Nephron progenitor cell (in vitro differentiated cells): ENCODE measurements around the gene RBMS3.

ENCODE experiments used
- DNase-seq: peaks from one replicate; pipeline ENCODE4 v3.0.0; 2021
- H3K27ac Mint-ChIP-seq: 2 replicates; pipeline ENCODE4 v1.8.0; 2021; ENCODE audit warnings: mild to moderate bottlenecking, moderate library complexity, mixed read lengths
- H3K27me3 Mint-ChIP-seq: 2 replicates; pipeline ENCODE4 v1.8.0; 2021; ENCODE audit warnings: mild to moderate bottlenecking, low read depth, mixed read lengths; ENCODE audit not compliant: poor library complexity
- H3K36me3 Mint-ChIP-seq: 2 replicates; pipeline ENCODE4 v1.8.0; 2021; ENCODE audit warnings: low read depth, mixed read lengths
- H3K4me1 Mint-ChIP-seq: 2 replicates; pipeline ENCODE4 v1.8.0; 2021; ENCODE audit warnings: mixed read lengths
- H3K4me3 Mint-ChIP-seq: 2 replicates; pipeline ENCODE4 v1.8.0; 2021; ENCODE audit warnings: mild to moderate bottlenecking, moderate library complexity, mixed read lengths
- H3K9me3 Mint-ChIP-seq: 2 replicates; pipeline ENCODE4 v1.8.0; 2021; ENCODE audit warnings: mild to moderate bottlenecking, moderate library complexity, mixed read lengths
- TF ChIP-seq, protein P1 (sequence below): fragments of 200-600 bp; sonication (generic); IDR thresholded peaks from 2 replicates; pipeline ENCODE4 v1.5.0; 2021; ENCODE audit warnings: antibody characterized with exemption

The RBMS3 gene

DNA sequence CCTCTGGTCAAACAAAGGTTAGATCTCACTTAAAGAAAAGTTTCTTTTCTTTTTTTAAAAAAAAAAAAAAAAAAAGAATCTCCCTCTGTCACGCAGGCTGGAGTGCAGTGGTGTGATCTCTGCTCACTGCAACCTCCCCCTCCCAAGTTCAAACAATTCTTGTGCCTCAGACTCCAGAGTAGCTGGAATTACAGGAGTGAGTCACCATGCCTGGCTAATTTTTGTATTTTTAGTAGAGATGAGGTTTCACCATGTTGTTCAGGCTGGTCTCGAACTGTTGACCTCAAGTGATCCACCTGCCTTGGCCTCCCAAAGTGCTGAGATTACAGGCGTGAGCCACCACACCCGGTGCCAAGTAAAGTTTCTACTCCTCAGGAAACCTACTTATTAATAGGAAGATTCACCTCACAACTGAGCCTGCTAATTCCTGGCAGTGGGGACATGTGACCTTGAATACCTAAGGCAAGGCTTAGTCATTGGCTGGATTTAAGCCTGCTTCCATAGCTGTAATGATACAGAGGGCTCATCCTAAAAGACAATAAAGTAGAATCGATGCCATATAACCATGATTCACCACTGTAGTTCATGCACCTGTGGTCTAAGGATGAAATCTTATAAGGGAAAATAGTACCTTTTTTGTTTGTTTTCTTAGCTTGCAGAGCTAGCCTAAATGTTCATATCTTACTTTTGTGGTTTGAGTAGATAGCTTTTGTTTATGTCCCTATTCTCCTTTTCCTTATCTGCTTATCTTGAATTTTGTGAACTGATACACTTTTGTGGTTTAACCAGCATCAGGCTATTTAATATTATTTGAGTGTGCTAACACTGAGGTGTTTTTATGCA, 24.8 kb upstream of the RBMS3 start:
- Mint-ChIP-seq H3K4me1 (peaks cover 10% of the 10 kb centered on the region), H3K36me3 (no peaks in the 10 kb centered on the region), H3K27ac (no peak overlapping the region), H3K9me3 (no peaks in the 10 kb centered on the region), H3K27me3 (no peaks in the 10 kb centered on the region), H3K4me3 (no peak overlapping the region)
- TF ChIP-seq, protein P1, sequence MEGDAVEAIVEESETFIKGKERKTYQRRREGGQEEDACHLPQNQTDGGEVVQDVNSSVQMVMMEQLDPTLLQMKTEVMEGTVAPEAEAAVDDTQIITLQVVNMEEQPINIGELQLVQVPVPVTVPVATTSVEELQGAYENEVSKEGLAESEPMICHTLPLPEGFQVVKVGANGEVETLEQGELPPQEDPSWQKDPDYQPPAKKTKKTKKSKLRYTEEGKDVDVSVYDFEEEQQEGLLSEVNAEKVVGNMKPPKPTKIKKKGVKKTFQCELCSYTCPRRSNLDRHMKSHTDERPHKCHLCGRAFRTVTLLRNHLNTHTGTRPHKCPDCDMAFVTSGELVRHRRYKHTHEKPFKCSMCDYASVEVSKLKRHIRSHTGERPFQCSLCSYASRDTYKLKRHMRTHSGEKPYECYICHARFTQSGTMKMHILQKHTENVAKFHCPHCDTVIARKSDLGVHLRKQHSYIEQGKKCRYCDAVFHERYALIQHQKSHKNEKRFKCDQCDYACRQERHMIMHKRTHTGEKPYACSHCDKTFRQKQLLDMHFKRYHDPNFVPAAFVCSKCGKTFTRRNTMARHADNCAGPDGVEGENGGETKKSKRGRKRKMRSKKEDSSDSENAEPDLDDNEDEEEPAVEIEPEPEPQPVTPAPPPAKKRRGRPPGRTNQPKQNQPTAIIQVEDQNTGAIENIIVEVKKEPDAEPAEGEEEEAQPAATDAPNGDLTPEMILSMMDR, result no peak
- DNase-seq, result no peak

DNA sequence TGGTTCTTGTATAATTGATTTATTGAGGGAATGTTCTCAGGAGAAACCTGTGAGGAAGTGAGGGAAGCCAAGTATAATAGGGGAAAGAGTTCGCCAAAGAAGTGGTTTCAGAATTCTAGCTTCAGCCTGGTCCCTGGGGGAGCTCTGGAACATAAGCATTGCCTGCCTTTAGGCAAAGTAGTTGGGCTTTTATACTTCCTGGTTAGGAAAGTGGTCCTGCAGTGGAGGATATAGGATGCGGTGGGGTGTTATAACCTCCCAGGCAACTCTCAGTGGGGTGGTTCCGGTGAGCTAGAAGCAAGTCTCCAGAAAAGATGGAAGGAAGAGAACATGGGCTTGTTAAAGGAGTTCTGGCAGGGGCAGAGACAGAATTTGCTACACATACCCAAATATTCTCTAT, 22.7 kb upstream of the RBMS3 start:
- Mint-ChIP-seq H3K27me3 (no peaks in the 10 kb centered on the region), H3K27ac (no peak overlapping the region), H3K4me3 (no peak overlapping the region), H3K36me3 (no peaks in the 10 kb centered on the region), H3K9me3 (no peaks in the 10 kb centered on the region), H3K4me1 (peaks cover 10% of the 10 kb centered on the region)
- DNase-seq, result no peak
- TF ChIP-seq, protein P1, result no peak

DNA sequence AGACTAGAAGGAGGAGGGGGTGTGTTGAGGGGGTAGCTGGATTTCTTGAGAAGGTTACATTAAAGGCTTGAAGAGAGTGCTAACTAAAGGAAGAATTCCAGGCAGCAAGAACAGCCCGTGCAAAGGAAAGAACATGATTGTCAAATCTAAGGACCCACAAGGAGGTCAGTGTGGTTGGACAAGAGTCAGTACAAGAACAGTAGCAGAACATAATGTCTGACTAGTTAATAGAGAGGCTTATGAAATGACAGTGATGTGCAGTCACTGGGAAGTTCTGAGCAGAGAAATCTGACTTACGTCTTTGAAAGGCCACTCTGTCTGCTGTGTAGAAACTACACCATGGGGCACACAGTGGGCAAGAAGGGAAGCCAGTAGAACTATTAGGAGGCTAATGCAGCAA, 19.8 kb upstream of the RBMS3 start:
- Mint-ChIP-seq H3K27ac (peak overlapping the region; percentile 92), H3K4me3 (no peak overlapping the region), H3K36me3 (no peaks in the 10 kb centered on the region), H3K9me3 (no peaks in the 10 kb centered on the region), H3K27me3 (no peaks in the 10 kb centered on the region), H3K4me1 (no peaks in the 10 kb centered on the region)
- TF ChIP-seq, protein P1, result no peak
- DNase-seq, result no peak

DNA sequence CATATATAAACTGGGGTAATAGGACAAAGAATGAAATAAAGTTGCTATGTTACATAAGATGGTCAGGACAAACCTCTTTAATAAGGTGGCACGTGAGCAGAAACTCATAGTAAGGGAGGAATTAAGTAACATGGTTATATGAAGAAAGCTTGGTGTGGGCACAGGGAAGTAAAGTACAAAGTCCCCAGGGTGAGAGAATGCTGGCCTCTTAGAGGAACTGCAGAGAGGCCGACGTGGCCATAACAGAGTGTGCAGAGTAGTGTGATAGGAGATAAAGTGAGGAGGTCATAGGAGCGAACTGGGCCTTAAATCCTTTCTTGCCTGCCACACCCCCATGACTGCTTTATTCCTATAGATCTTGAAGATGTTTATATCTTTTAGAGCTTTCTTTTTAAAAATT, 17.4 kb upstream of the RBMS3 start:
- Mint-ChIP-seq H3K36me3 (no peaks in the 10 kb centered on the region), H3K4me1 (no peaks in the 10 kb centered on the region), H3K4me3 (no peak overlapping the region), H3K27me3 (no peaks in the 10 kb centered on the region), H3K27ac (no peak overlapping the region), H3K9me3 (no peaks in the 10 kb centered on the region)
- TF ChIP-seq, protein P1, result no peak
- no peak for DNase-seq

DNA sequence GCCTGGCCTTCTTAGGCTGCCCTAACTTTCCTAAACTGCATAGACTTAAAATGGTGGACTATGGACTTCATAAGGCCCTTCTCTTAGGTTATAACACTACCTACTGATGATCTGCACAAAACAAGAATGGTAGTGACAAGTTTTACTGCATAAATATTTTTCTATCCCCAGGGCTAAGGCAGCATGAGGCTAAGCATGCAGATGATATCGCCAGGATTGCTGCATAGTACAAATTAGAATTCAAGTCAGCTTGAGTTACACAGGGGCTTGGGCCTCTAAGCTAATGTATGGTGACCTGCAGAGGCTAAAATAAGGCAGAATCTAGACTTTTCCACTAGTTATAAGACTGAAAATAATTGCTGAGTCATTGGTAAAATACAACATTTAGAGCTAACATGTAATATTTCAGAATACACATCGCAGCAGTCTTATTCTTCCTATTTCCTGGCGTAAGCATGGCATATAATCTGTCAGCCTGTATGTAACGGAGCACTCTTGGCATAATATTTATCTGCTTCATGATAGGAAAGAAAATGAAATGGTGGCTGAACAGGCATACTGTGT, 15.3 kb upstream of the RBMS3 start:
- Mint-ChIP-seq H3K4me3 (no peak overlapping the region), H3K4me1 (peaks cover 7% of the 10 kb centered on the region), H3K36me3 (no peaks in the 10 kb centered on the region), H3K27me3 (no peaks in the 10 kb centered on the region), H3K27ac (no peak overlapping the region), H3K9me3 (no peaks in the 10 kb centered on the region)
- TF ChIP-seq, protein P1, result no peak
- DNase-seq, result no peak

DNA sequence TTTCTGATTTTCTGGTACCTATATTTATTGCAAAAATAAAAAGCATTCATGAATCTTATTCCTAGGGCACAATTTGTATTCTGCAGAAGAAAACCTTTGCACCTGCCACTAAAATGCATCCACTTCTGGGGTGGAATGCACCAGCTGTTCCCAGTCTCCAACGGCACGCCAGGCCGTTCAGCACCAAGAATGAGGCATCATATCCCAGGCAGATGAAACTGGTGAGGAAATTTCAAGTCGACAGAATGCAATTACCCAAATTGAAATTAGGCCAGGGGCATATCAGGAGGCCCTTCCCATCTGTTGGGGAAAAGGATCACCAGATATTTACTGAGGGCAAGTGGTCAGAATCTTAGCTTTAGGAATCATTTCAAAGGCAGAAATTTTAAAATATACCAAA, 13.6 kb upstream of the RBMS3 start:
- TF ChIP-seq, protein P1, result no peak
- peaks cover 7% of the 10 kb centered on the region for H3K4me1 Mint-ChIP-seq
- H3K4me3 Mint-ChIP-seq, result no peak overlapping the region
- no peak overlapping the region for H3K27ac Mint-ChIP-seq
- no peaks in the 10 kb centered on the region for H3K9me3 Mint-ChIP-seq
- H3K27me3 Mint-ChIP-seq, result no peaks in the 10 kb centered on the region
- DNase-seq, result no peak
- H3K36me3 Mint-ChIP-seq, result no peaks in the 10 kb centered on the region
